Activated CD4-positive, alpha-beta T cell treated with anti-CD3 and anti-CD28 coated beads, Interleukin-2, Interleukin-6, amounts not matched to agents 100 ng/mL and 50 ng/mL, durations not matched to agents 16 hours and 8 hours (primary cell): ENCODE data around the gene SRMS.
"Not testable (repeated sequence)": the region's sequence is repeated elsewhere in the genome, so short reads cannot be mapped to it uniquely, and the experiment has no call there.

Experiments used
- DNase-seq: peaks from one replicate; pipeline ENCODE4 v3.0.0-alpha.2; 2020

Gene SRMS

DNA sequence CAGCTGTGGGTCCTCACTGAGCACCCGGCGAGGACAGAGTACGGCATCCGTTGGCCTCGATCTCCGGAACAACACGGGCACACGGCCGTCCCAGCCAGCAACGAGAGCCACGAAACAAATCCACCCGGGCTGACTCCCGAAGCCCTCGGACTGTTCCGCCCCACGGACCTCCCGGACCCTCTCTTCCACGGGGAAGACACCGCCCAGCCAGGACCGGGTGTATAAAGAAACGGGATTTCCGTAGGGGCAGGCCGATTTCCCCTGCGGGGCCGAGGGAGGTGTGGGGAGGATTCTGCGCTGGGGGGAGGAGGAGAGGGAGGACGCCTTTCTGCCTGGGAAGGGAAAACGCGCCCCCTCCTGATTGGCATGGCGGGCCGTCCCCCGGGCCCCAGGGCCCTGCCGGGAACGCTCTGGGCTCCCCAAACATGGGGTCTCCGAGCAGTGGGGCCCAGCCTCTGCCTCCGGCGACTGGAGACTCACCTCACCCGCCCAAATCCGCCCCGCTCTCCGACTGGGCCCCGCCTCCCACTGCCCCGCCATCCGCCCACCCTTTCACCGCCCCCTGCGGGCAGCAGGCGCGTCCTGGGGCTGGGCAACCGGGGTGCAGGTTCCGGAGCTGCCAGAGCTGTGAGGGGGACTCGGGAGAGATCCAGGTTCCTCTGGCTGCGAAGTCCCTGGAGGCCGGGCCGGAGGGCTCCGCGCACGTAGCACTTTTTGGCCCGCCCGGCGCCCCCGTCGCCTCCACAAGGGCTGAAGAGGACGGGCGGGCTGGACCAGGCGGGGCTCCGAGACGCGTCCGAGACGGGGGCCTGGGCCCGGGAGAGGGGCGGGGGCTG is 27.7 kb downstream of the SRMS start:
- DNase-seq: peak; percentile 64

DNA sequence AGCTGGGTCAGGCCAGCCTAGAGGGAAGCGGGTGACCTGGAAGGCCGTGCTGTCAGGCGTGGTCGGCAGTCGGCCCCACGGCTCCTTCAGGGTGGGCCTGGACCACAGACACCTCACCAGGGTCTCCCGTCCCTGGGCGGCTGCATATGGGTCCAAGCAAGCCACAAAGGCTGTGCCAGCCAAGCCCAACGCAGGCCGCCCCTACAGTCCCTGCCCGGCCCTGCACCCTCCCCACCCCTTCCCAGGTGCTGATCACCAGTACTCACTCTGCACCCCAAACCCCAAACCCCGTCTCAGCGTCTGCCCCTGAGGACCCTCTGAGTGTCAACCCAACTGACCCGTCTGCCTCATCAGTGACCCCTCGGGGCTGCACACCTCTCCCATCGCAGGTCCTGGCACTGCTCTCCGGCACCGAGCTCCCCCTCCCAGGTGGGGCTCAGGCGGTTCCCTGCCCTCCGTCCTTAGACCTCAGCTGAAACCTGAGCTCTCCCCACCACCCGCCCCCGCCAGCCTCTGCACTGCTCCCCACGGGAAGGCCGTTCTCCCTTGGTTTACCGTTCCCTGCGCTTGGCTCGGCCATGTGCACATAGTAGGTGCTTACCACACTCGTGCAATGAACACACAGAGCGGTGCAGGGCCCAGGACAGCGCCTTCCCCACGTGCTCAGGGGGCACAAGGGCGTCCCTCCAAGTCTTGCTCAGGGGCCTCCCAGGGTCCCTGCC is 28.4 kb downstream of the SRMS start:
- DNase-seq: no peak

DNA sequence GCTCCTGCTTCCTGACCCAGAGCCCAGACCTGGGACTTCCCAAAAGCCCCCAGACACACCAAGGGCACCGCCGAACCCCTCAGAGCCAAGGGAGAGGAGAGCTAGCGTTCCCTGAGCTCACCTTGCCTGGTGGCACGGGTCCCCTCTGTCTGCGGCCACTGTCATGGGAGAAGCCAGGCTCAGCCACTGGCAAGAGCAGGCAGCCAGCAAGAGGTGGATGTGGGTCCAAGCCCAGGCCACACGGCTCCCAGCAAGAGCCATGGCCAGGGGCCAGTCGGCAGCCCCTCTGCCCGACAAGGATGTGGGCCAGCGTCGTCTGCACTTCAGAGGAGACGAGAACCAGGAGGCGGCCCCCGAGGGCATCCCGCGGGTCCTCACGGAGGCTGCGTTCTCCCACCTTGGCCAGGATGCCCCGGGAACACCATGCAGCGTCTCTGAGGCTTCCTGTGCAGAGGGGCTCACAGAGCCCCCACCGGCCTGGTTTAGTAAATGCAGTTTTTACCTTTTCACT is 29.1 kb downstream of the SRMS start:
- no peak for DNase-seq

DNA sequence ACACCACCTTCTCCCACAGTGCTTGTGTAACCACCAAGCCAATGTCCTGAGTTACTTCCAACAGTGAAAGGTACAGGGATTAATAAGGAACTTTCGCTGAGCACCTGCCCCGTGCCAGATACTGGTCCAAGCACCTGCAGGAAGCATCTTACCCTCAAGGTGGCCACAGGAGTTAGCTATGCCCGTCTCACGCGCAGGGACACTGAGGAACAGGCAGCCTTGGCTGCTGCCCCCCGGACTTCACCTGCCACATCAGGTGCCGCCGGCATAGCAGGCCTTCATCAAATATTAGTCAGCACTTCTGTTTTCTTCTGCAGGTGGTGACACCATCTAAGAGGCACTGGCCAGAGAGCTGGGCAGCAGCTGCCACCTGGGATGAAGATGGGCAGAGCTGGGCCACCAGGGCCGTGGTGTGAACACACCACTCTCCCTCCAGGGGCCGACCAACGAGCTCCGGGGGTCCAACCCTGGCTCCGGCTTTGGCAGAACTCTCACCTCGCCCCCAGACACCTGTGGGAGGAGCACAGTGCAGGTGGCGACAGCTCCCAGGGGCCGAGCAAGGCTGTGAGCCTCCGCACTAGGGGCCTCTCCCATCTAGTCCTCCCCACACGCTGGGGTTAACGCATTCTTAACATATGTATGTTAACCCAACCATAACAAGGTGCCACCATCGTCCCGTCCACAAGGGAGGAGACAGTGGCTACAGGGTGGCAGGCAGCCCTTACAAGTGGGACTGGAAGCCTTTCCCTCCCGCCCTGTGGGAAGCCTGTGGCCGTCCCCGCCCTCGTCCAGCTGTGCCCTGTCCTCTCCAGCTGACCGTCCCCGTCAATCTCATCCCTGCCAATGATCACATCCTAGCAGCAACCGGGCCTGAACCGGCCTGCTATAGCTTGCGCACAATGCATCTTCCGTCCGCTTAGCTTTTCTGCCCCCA is 29.9 kb downstream of the SRMS start:
- no peak for DNase-seq

DNA sequence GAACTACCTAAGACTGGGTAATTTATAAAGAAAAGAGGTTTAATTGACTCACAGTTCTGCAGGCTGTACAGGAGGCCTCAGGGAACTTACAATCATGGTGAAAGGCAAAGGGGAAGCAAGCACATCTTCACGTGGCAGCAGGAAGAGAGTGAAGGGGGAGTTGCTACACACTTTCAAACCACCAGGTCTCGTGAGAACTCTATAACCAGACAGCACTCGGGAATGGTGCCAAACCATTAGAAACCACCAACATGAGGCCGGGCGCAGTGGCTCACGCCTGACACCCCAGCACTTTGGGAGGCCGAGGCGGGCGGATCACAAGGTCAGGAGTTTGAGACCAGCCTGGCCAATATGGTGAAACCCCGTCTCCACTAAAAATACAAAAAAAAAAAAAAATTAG is 33.0 kb downstream of the SRMS start:
- not testable (repeated sequence) for DNase-seq

DNA sequence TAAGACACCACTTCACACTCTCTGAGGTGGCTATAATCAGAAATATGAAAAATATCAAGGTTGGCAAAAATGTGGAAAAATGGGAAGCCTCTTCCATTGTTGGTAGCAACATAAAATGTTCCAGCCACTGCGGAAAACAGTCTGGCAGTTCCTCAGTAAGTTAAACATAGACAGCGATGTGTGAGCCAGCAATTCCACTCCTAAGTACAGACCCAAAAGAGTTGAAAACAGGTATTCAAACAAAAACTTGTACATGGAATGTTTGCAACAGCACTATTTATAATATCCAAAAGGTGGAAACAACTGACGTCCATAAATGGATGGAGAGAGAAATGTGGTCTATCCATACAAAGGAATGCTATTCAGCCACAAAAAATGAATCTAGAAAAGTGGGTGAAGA is 34.3 kb downstream of the SRMS start:
- DNase-seq: no peak

DNA sequence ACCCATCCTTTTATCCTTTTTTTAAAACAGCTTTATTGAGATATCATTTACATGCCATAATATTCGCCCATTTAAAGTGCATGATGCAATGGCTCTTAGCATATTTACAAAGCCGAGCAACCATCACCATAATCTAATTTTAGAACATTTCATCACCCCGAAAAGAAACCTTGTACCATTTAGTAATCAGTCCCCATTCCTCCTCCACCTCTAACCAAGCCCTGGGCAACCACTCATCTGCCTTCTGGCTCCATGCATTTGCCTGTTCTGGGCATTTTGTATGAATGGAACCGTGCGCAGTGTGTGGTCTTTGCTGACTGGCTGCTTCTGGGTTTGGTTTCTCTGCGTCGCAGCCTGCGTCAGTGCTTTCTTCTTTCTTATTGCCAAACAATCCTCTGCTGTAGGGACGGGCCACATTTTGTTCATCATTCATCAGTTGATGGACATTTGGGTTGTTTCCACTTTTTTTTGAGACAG is 38.4 kb downstream of the SRMS start:
- DNase-seq: no peak

DNA sequence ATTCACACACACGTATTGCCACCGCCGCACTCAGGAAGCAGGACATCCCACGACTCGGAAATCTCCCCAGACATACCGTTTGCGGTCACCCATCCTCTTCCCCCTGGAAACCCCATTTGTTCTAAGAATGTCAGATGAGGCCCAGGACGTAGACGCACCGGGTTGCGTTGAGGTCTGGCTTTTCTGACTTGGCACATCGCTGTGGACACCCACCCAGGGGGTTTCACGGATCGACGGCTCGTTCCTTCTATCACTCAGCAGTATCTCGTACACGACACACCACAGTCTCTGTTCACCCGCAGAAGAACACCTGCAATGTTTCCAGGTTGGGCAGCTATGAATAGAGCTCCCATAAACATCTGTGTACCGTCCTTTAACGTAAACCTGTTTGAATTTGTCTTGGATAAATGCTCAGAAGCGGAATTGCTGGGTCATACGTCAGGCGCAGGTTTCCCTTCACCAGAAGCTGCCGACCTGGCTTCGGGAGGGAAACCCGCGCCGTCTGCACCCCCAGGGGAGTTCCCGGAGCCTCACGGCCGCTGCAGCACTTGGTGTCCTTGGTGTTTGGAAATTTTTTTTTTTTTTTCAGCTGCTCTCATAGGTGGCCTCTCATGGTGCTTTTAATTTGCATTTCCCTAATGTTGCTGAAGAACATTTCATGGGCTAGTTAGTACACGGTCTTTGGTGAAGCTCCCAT is 39.3 kb downstream of the SRMS start:
- no peak for DNase-seq

DNA sequence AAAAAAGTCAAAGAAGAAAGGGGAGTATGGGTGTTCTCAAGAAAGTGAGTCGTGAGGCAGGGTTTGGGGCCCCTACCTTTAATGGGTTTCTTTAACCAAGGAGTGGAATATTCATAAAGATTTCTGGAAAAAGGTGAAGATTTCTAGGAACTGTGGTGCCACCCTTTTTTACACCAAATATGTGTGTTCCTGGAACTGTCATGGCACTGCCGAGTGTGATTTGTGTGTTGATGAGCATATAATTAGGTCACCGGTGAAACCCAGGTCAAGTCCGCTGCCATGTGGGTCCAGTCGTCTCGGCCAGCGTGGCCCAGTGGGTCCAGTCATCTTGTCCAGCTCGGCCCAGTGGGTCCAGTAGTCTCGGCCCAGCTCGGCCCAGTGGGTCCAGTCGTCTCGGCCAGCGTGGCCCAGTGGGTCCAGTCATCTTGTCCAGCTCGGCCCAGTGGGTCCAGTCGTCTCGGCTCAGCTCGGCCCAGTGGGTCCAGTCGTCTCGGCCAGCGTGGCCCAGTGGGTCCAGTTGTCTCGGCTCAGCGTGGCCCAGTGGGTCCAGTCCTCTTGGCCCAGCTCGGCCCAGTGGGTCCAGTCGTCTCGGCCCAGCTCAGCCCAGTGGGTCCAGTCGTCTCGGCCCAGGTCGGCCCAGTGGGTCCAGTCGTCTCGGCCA is 40.3 kb downstream of the SRMS start:
- no peak for DNase-seq

DNA sequence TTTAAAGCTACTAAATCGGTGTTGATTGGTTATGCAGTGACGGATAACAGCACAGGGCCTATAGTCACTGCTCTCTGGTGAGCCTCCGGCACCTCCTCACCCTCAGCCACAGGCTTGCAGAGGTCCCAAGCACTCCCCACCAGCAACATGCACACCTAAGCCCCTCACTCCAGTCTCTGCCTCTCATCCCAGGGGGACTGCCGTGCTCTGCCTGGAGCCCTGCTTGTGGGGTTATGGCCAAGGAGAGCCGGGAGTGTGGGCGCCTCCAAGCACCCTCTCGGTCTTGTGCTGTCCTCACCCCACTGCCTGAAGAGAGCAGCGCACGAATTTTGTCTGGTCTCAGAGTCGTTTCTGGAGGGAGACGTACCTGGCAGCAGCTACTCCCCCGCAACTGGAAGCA is 41.8 kb downstream of the SRMS start:
- DNase-seq: no peak

DNA sequence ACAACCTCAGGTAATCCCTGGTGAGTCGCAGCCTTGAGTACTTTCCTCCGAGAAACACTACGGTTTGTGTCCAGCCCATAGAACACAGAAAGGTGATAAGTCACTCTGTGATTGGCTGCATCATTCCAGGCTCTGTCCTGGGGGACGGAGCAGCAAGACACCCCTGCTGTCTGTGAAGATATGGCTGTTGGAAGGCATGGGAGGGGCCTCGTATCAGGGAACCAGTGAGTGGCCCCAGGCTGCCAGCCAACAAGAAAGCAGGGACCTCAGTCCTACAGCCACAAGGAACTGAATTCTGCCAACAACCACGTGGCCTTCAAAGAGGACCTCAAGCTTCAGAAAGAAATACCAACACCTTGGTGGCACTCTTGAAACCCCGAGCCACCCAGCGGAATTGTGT is 42.3 kb downstream of the SRMS start:
- no peak for DNase-seq

DNA sequence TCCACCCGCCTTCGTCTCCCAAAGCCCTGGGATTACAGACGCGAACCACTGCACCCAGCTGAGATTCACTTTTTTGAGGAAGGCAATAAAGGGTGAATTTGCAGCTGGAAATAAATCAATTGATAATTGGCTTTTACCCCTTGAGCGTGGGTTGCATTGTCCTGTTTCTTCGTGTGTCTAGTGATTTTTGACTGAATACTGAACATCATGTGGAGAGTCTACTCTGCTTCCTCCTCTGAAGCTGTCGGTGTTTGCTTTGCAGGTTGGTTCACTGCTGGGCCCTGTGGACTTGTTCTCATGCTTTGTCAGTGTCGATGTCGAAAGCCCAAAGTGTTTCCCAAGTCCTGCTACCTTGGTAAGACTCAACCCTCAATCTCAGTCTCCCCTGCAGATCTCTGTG is 42.9 kb downstream of the SRMS start:
- DNase-seq: no peak

DNA sequence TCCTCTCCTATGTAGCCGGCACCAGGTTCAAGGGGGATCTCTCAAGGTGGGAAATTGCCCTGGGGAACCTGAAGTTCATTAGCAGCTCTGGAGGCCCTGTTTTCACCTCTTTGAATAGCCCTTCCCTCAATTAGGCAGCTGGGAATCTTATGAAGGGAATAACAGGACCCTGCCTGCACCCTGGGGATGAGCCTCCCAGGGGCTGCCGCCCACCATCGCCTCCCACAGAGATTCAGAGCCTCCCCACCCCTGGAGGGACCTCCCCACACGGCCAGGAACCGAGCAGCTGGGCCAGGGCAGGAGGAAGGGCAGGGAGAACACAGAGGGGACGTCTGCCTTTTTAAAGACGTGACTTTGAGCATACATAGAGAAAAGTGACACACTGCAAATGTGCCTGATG is 44.0 kb downstream of the SRMS start:
- no peak for DNase-seq

DNA sequence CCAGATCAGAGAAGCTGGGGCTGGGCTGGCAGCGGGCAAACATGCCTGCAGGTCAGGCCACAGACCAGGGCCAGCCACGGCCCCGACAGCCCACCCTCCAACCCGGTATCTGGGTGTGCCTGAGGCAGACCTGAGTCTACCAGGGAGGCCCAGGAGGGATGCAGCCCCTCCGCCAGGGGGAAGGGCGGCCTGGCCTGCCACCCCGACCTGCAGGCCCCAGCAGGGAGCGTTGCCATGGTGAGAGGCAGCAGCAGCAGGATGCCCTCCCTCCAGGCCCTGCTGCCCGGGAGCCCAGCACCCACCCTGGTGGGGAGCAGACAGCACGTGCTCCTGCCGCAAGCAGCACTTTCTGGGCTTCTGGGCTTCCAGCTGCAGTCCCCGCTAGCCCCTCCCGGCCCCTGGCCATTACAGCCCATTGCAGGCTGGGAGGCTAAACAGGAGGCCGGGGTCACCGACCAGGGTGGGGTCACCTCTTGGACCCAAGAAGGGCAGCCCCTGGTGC is 44.8 kb downstream of the SRMS start:
- no peak for DNase-seq

DNA sequence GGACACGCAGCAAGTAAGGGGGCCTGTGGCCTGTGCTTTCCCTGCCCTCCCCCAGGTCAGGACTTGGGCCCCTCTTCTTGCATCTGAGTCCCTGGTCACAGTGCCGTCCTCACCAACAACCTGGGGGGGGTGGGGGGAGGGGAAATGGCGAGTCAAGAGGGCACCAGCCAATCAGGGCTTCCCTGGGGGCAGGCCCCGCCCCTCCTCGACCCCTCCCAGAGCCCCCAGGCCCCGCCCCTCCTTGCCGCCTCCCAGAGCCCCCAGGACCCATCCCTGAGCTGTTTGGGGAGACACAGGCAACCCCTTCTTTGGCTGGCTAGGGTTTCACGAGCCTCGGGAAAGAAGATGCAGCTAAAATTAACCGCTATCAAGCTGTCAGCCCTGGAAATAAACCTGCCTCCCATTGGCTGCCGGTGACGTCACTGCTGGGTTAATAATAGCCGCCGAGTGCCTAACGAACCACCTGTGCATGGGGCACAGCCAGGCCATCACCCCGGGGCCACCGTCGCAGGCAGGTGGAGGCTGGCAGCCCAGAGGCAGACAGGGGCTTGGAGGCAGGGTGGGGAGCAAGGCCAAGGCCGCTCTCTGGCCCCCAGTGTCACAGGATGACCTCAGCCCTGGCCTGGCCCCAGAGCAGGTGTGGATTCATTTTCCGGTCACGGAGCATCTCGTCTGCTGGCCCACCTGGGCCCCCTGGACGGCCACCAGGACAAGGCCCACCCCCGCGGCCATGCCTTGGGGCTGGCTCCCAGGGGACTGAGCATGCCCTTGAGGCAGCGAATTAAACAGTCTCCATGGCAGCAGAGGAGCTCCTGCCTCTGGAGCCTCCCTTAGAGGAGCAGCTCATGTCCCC is 45.5 kb downstream of the SRMS start:
- no peak for DNase-seq

DNA sequence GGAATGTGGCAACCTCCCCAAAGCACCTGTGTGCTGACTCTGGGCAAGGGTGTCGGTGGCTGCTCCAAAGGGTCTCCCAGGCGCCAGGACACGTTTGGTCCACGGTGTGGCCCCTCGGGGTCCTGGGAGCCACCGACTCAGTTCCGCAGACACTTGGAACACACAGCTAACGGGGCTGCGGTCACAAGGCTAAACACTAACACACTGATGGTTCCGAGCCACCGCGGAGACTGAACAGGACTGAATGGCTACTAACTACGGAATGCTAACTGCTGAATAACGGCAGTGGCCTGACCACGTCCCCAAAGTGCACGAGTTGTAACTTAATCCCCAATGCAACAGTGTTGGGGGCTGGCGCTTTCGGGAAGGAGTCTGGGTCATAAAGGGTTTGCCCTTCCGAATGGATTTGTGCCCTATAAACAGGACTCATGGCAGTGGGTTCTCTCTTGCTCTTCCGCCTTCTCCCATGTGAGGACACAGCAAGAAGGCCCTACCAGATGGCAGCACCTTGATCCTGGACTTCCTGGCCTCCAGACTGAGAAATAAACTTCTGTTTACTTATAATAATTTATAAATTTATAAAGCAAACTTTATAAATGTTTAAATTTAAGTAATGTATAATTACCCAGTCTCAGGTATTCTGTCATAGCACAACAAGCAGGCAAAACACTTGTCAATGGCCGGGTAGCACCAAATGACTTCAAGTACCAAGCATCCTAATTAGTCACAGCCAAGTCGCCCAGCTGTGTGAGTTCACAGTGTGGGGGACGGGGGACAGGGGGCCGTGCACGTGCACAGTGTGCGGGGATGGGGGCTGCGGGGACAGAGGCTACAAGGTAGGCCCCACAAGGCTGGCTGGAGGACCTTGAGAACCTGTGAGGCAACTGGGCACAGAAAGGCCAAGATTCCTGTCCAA is 46.4 kb downstream of the SRMS start:
- no peak for DNase-seq

DNA sequence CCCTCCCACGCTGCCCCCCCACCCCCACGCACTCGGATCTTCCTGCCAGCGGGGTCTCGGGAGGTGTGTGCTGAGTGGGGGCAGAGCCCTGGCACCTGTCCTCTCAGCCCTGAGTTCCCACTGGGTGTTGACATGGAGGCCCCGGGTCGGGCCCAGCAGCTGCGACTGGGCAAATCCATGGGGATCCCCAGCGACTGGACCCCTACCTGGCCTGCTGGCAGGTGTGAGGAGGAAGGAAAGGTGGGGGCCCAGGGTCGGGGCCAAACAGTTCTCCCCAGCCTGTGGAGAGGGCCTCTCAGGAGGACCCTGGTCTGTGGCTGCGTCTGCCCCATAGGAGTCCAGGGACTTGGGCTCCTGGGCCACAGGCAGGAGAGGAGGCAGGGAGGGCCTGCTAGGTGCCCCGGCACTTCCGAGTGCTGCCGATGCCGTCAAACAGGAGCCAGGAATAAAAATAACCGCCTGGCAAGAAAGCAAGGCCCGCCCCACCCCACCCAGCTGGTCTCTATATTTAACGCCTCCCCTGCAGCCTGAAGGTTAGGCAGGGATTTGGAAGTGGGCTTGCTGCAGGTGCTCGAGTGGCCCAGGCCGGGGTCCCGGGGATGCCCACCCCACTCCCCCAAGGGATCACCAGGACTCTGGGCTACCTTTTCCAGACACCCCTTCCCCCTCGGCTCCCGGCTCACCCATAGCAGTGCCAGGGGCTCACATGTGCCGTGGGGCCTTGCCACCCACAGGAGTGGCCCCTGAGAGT is 47.2 kb downstream of the SRMS start:
- no peak for DNase-seq

DNA sequence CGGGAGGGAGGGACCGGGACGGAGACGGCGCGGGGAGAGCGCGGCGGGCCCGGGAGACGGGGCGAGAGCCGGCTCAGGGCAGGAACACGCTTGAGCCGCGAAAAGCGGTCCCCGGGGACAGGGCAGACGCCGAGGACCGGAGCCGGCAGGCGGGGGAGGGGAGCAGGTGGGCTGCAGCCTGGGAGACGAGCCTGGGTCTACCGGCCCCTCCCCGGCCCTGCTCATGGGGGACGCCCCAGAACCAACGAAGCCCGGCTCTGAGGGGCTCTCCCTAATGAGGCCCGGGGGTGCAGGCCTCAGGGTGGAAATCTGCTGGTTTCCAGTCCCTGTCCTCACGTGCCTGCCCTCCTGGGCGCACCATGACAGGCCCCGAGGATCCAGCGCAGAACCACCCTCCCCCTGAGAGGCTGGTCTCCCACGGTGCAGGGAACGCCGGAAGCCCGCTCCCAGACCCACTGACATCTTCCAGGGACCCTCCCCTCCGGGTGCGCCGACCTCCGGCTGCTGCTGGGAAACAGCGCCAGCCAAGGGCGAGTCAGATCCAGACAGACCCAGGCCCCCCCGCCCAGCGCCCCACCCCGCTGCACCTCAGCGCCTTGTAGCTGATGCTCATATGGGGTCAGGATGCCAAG is 48.1 kb downstream of the SRMS start:
- no peak for DNase-seq
